H1 (cell line): Measurements from ENCODE around the gene RREB1. TPM values are rescaled to one million over a fixed set of nuclear protein-coding genes. Genes with fewer than 3 reads are reported as not detected.

Experiments used
- CTCF ChIA-PET: fragments of 300-600 bp; sonication (Branson Sonifier 250); formaldehyde crosslinking; loops from one replicate; lab custom pipeline; 2021; ENCODE audit not compliant: partially characterized antibody; lab: Charles Lee
- POLR2A ChIA-PET: fragments of 300-600 bp; sonication (Branson Sonifier 250); formaldehyde crosslinking; loops from one replicate; lab custom pipeline; 2021; ENCODE audit warnings: inconsistent platforms; ENCODE audit not compliant: partially characterized antibody; lab: Charles Lee
- DNase-seq, 2 experiments: peaks; one replicate each; pipeline versions ENCODE4 v3.0.0 to v3.0.0-alpha.2; 2010 to 2022; ENCODE audit warnings: low spot score in 2 of 2, low read depth in 1 of 2, mixed read lengths in 1 of 2
- FAIRE-seq: peaks from 2 replicates; lab custom pipeline; 2011; peaks lifted over from hg19 to GRCh38; lab: Jason Lieb, UNC
- H2AFZ ChIP-seq: 2 replicates; pipeline ENCODE4 v1.8.1; 2012; ENCODE audit warnings: low read length, inconsistent platforms
- H2AK5ac ChIP-seq: 2 replicates; pipeline ENCODE4 v1.6.1; 2013; ENCODE audit warnings: low read depth, low read length
- H2BK120ac ChIP-seq: replicated peaks from 2 replicates; pipeline ENCODE3; 2013; ENCODE audit warnings: low read depth, low read length, inconsistent platforms
- H2BK12ac ChIP-seq: 2 replicates; pipeline ENCODE4 v1.6.1; 2013; ENCODE audit warnings: low read depth, low read length
- H2BK15ac ChIP-seq: 2 replicates; pipeline ENCODE4 v1.6.1; 2013; ENCODE audit warnings: low read length
- H2BK20ac ChIP-seq: 2 replicates; pipeline ENCODE4 v1.6.1; 2013; ENCODE audit warnings: low read length
- H2BK5ac ChIP-seq: 2 replicates; pipeline ENCODE4 v1.6.1; 2013; ENCODE audit warnings: low read depth, low read length
- H3K14ac ChIP-seq: 2 replicates; pipeline ENCODE4 v1.6.1; 2013; ENCODE audit warnings: inconsistent platforms; ENCODE audit not compliant: insufficient read length
- H3K18ac ChIP-seq: 2 replicates; pipeline ENCODE4 v1.6.1; 2013; ENCODE audit warnings: low read length; ENCODE audit errors: extremely low read depth
- H3K23ac ChIP-seq: 2 replicates; pipeline ENCODE4 v1.6.1; 2013; ENCODE audit warnings: inconsistent platforms; ENCODE audit not compliant: insufficient read length
- H3K23me2 ChIP-seq: 2 replicates; pipeline ENCODE4 v1.6.1; 2013; ENCODE audit warnings: low read depth, low read length
- H3K27ac ChIP-seq: 2 replicates; pipeline ENCODE4 v1.6.1; 2011; ENCODE audit warnings: low read depth, low read length, inconsistent platforms
- H3K27me3 ChIP-seq, 4 experiments: replicated peaks in 1 of 4; 1 replicate in 1 of 4; 2 replicates in 3 of 4; pipeline versions ENCODE4 v1.6.1 to v1.8.1; 2011 to 2013; ENCODE audit warnings: low read length in 3 of 4, mild to moderate bottlenecking in 3 of 4, inconsistent platforms in 2 of 4, mixed read lengths in 2 of 4, moderate library complexity in 1 of 4; ENCODE audit not compliant: control insufficient read depth in 3 of 4, insufficient read depth in 3 of 4; ENCODE audit errors: extremely low read depth in 1 of 4
- H3K36me3 ChIP-seq, 4 experiments: 2 replicates each; pipeline versions ENCODE4 v1.6.1 to v1.8.1; 2011 to 2013; ENCODE audit warnings: mild to moderate bottlenecking in 4 of 4, low read length in 3 of 4, moderate library complexity in 2 of 4, control low read depth in 1 of 4, inconsistent platforms in 1 of 4; ENCODE audit not compliant: insufficient read depth in 4 of 4, control insufficient read depth in 2 of 4
- H3K4ac ChIP-seq: replicated peaks from 2 replicates; pipeline ENCODE3; 2013; ENCODE audit warnings: low read length, low read depth, mixed read lengths, inconsistent platforms; ENCODE audit not compliant: insufficient read length
- H3K4me1 ChIP-seq, 4 experiments: replicated peaks in 1 of 4; 1 replicate in 1 of 4; 2 replicates in 3 of 4; pipeline versions ENCODE4 v1.6.1 to v1.8.1; 2011 to 2013; ENCODE audit warnings: low read length in 3 of 4, inconsistent platforms in 2 of 4, mixed read lengths in 1 of 4; ENCODE audit not compliant: insufficient read depth in 4 of 4, control insufficient read depth in 3 of 4
- H3K4me2 ChIP-seq, 2 experiments: 2 replicates each; pipeline versions ENCODE4 v1.6.1 to v1.8.1; 2011 to 2013; ENCODE audit warnings: low read depth in 2 of 2, low read length in 2 of 2, control low read depth in 1 of 2, inconsistent platforms in 1 of 2, mild to moderate bottlenecking in 1 of 2; ENCODE audit not compliant: insufficient read depth in 1 of 2
- H3K4me3 ChIP-seq, 4 experiments: fragments of 200-600, 300-600 bp in 1 of 4; sonication (generic), shearing (Covaris generic), sonication (Bioruptor Twin) in 1 of 4; 2 replicates each; pipeline versions ENCODE4 v1.5.1 to v1.8.1; 2011 to 2016; ENCODE audit warnings: low read length in 4 of 4, low read depth in 3 of 4, control low read depth in 2 of 4, inconsistent platforms in 2 of 4, mild to moderate bottlenecking in 2 of 4, mixed read lengths in 1 of 4, moderate library complexity in 1 of 4; ENCODE audit not compliant: insufficient read depth in 2 of 4; ENCODE audit errors: extremely low read depth in 1 of 4
- H3K56ac ChIP-seq: replicated peaks from 2 replicates; pipeline ENCODE3; 2013; ENCODE audit warnings: low read depth, mild to moderate bottlenecking, mixed read lengths, low read length, inconsistent platforms; ENCODE audit not compliant: insufficient read length
- H3K79me1 ChIP-seq: 2 replicates; pipeline ENCODE4 v1.6.1; 2013; ENCODE audit warnings: low read depth, low read length, control low read depth
- H3K79me2 ChIP-seq, 2 experiments: 2 replicates each; pipeline versions ENCODE4 v1.6.1 to v1.8.1; 2012 to 2013; ENCODE audit warnings: low read length in 2 of 2, mild to moderate bottlenecking in 2 of 2, inconsistent platforms in 1 of 2; ENCODE audit not compliant: insufficient read depth in 2 of 2, control insufficient read depth in 1 of 2
- H3K9ac ChIP-seq, 4 experiments: replicated peaks in 1 of 4; 1 replicate in 1 of 4; 2 replicates in 3 of 4; pipeline versions ENCODE4 v1.6.1 to v1.8.1; 2011 to 2013; ENCODE audit warnings: low read depth in 3 of 4, low read length in 3 of 4, control low read depth in 2 of 4, mild to moderate bottlenecking in 2 of 4, moderate library complexity in 2 of 4, inconsistent platforms in 1 of 4; ENCODE audit errors: extremely low read depth in 1 of 4
- H3K9me3 ChIP-seq, 2 experiments: 2 replicates each; pipeline versions ENCODE4 v1.6.1 to v1.8.1; 2012 to 2013; ENCODE audit warnings: mild to moderate bottlenecking in 2 of 2, moderate library complexity in 2 of 2, control low read depth in 1 of 2, inconsistent platforms in 1 of 2, low read depth in 1 of 2, low read length in 1 of 2, mixed read lengths in 1 of 2; ENCODE audit not compliant: insufficient read depth in 2 of 2
- H4K20me1 ChIP-seq, 2 experiments: replicated peaks in 1 of 2; 2 replicates each; pipeline versions ENCODE3 to v1.8.1; 2011 to 2013; ENCODE audit warnings: inconsistent platforms in 2 of 2, low read length in 2 of 2, mild to moderate bottlenecking in 1 of 2; ENCODE audit not compliant: insufficient read depth in 2 of 2, control insufficient read depth in 1 of 2
- H4K5ac ChIP-seq: 2 replicates; pipeline ENCODE4 v1.6.1; 2013; ENCODE audit warnings: low read length, low read depth, mixed read lengths, inconsistent platforms; ENCODE audit not compliant: insufficient read length
- H4K8ac ChIP-seq: 2 replicates; pipeline ENCODE4 v1.8.0; 2013; ENCODE audit warnings: mild to moderate bottlenecking, moderate library complexity, low read length, inconsistent platforms; ENCODE audit not compliant: insufficient read depth; ENCODE audit errors: extremely low read depth
- H4K91ac ChIP-seq: replicated peaks from 2 replicates; pipeline ENCODE3; 2013; ENCODE audit warnings: low read length, mixed read lengths, inconsistent platforms; ENCODE audit not compliant: insufficient read length
- CREB1 ChIP-seq: IDR thresholded peaks from 2 replicates; pipeline ENCODE4 v1.6.1; 2012; ENCODE audit warnings: inconsistent platforms
- EGR1 ChIP-seq: IDR thresholded peaks from 2 replicates; pipeline ENCODE4 v1.6.1; 2011; ENCODE audit warnings: low read depth, low read length, borderline replicate concordance
- MAFK ChIP-seq: IDR thresholded peaks from 2 replicates; pipeline ENCODE4 v1.6.1; 2012; ENCODE audit warnings: low read depth, mild to moderate bottlenecking, improper control_type of control experiment, low read length
- POLR2AphosphoS5 ChIP-seq: IDR thresholded peaks from 2 replicates; pipeline ENCODE4 v1.6.1; 2011; ENCODE audit warnings: low read depth, low read length
- SAP30 ChIP-seq: fragments of 300-600 bp; sonication (generic); IDR thresholded peaks from 2 replicates; pipeline ENCODE4 v1.7.1; 2012; ENCODE audit warnings: low read length, moderate library complexity, mild to moderate bottlenecking, inconsistent platforms; ENCODE audit not compliant: insufficient read depth, insufficient replicate concordance
- TAF7 ChIP-seq: optimal IDR thresholded peaks from 2 replicates; pipeline ENCODE3; 2011; ENCODE audit warnings: low read depth, mild to moderate bottlenecking, inconsistent platforms, low read length, moderate library complexity, borderline replicate concordance
- TCF12 ChIP-seq: IDR thresholded peaks from 2 replicates; pipeline ENCODE4 v1.6.1; 2011; ENCODE audit warnings: low read depth, mild to moderate bottlenecking, low read length
- WGBS, 2 experiments: shearing (Covaris generic) in 1 of 2; methylation state at CpG; one replicate each; pipeline versions ENCODE4 v1.1.6 to v1.1.7; 2013 to 2015; ENCODE audit warnings: low lambda C conversion rate in 2 of 2, mixed read lengths in 2 of 2, inconsistent platforms in 1 of 2, low coverage in 1 of 2, missing lambda C conversion rate in 1 of 2; ENCODE audit not compliant: insufficient replicate concordance in 2 of 2, insufficient coverage in 1 of 2, insufficient read length in 1 of 2; ENCODE audit errors: extremely low coverage in 1 of 2, missing lambda C conversion rate in 1 of 2; 5-methylcytosine and 5-hydroxymethylcytosine counted together
- polyA plus RNA-seq, 7 experiments: library from polyadenylated mRNA; depleted of rRNA in 3 of 7; stranded (reverse) in 5 of 7; unstranded in 2 of 7; fragments of >200 nt in 5 of 7; fragments of 200-250 nt in 2 of 7; gene quantifications; 1 replicate in 5 of 7; 2 replicates in 1 of 7; 4 replicates in 1 of 7; pipeline versions ENCODE4 v1.2.1 to v1.2.3, GENCODE V29; 2011 to 2013; ENCODE audit warnings: missing spikeins in 2 of 7, mixed read lengths in 2 of 7
- total RNA-seq: library from RNA; stranded (reverse); fragmentation: NEBNext Ultra II Directional; extraction: Animal tissue kit (Norgen Biotek cat#: 25700); gene quantifications from 2 replicates; pipeline ENCODE4 v1.2.1, GENCODE V29; 2021

RREB1 gene
- total and polyA plus RNA-seq, 2 of the 8 experiments (the other 6 are each of a cell fraction or from before 2014, with no cell fraction given) = 3.9 to 34.7 TPM

GRCh38 chr6:7257521-7258230 is 149.9 kb downstream of the RREB1 start:
- Histone ChIP-seq H3K18ac (no peak overlapping the region), H2BK120ac (no peak overlapping the region), H3K23ac (no peak overlapping the region), H4K8ac (no peak overlapping the region), H3K56ac (no peak overlapping the region), H3K9ac (no peak overlapping the region; a peak in 1 of 7 replicates), H3K23me2 (peaks cover 14% of the 10 kb centered on the region), H3K4ac (no peak overlapping the region), H3K27me3 (no peaks in the 10 kb centered on the region), H3K4me1 (peaks cover 0 to 16% (median 11%) of the 10 kb centered on the region in 4 experiments; a peak in 6 of 7 replicates), H3K4me3 (no peak overlapping the region), H3K79me2 (no peaks in the 10 kb centered on the region), H4K5ac (no peak overlapping the region), H2BK12ac (no peak overlapping the region), H3K4me2 (no peak overlapping the region), H3K79me1 (no peaks in the 10 kb centered on the region), H3K27ac (no peak overlapping the region), H2BK20ac (no peak overlapping the region), H3K36me3 (no peaks in the 10 kb centered on the region), H2AK5ac (no peak overlapping the region), H4K20me1 (no peaks in the 10 kb centered on the region), H3K14ac (no peak overlapping the region), H2BK5ac (no peak overlapping the region), H3K9me3 (peaks cover 3 to 8% of the 10 kb centered on the region in 2 experiments; a peak in 3 of 4 replicates), H4K91ac (no peak overlapping the region), H2BK15ac (no peak overlapping the region), H2AFZ (no peak overlapping the region)
- CTCF ChIA-PET = interaction anchor here (1.1 to 6.4 kb wide), 4 partner anchors 12 to 474 kb away, joined by 3 to 55 read pairs (median 4); no protein-coding TSS in a partner anchor
- DNase-seq = no peak
- TF ChIP-seq POLR2AphosphoS5 = no peak
- no peak for TF ChIP-seq TAF7
- no peak for TF ChIP-seq MAFK
- no peak for TF ChIP-seq SAP30
- no peak for TF ChIP-seq CREB1
- no peak for TF ChIP-seq TCF12
- no peak for TF ChIP-seq EGR1
- WGBS, 2 experiments = 90% methylated on average over 18 of the region's 18 CpGs; no CpG with 5 or more reads in 1 of the 2 experiments
- POLR2A ChIA-PET = no interaction called here
- no peak for FAIRE-seq
